NCI-H774 (cell line): ENCODE data around the gene TMEM203.

ENCODE experiments used
- DNase-seq: peaks from one replicate; lab custom pipeline; 2025; lab: John Stamatoyannopoulos, UW

TMEM203 gene

GRCh38 chr9:137194909-137195308, 10.5 kb downstream of the TMEM203 start:
- no peak for DNase-seq

- no peak for DNase-seq
Observed at GRCh38 chr9:137194388-137194787, 11.1 kb downstream of the TMEM203 start.

- DNase-seq, result no peak
Observed at GRCh38 chr9:137193771-137194170, 11.7 kb downstream of the TMEM203 start.

- DNase-seq, result no peak
Observed at GRCh38 chr9:137192859-137193258, 12.6 kb downstream of the TMEM203 start.

GRCh38 chr9:137192448-137192780, 13.0 kb downstream of the TMEM203 start:
- no peak for DNase-seq

- no peak for DNase-seq
Observed at GRCh38 chr9:137191691-137192447, 13.6 kb downstream of the TMEM203 start.

- DNase-seq, result no peak
Observed at GRCh38 chr9:137191245-137191644, 14.2 kb downstream of the TMEM203 start.

- no peak for DNase-seq
Observed at GRCh38 chr9:137190315-137190856, 15.1 kb downstream of the TMEM203 start.

GRCh38 chr9:137189297-137190295, 15.9 kb downstream of the TMEM203 start:
- no peak for DNase-seq

- peak; percentile 96 for DNase-seq
Observed at GRCh38 chr9:137188490-137189296, 16.8 kb downstream of the TMEM203 start, which contains the start of the genes ANAPC2 and SSNA1. Gene ANAPC2 (minus strand): TSS chr9:137188560. CDS start chr9:137188532, 28 bp downstream. Gene SSNA1 (plus strand): TSS chr9:137188676. CDS start chr9:137188727, 51 bp downstream.

GRCh38 chr9:137188086-137188489, 17.4 kb downstream of the TMEM203 start:
- DNase-seq, result no peak

GRCh38 chr9:137187386-137187785, 18.1 kb downstream of the TMEM203 start:
- no peak for DNase-seq

- no peak for DNase-seq
Observed at GRCh38 chr9:137186385-137186784, 19.1 kb downstream of the TMEM203 start.

GRCh38 chr9:137185921-137186320, 19.5 kb downstream of the TMEM203 start:
- DNase-seq, result no peak

GRCh38 chr9:137184881-137185660, 20.4 kb downstream of the TMEM203 start:
- DNase-seq, result no peak

GRCh38 chr9:137183980-137184595, 21.4 kb downstream of the TMEM203 start:
- no peak for DNase-seq

GRCh38 chr9:137182836-137183235, 22.6 kb downstream of the TMEM203 start:
- no peak for DNase-seq

GRCh38 chr9:137181680-137182079, 23.8 kb downstream of the TMEM203 start:
- DNase-seq, result no peak

GRCh38 chr9:137180491-137180890, 25.0 kb downstream of the TMEM203 start:
- no peak for DNase-seq

- DNase-seq, result no peak
Observed at GRCh38 chr9:137179761-137180160, 25.7 kb downstream of the TMEM203 start.
